Measurements from ENCODE around the gene SCART1. TPM values are rescaled to one million over a fixed set of nuclear protein-coding genes. Genes with fewer than 3 reads are reported as not detected.

The SCART1 gene
- total and polyA plus RNA-seq, 8 donors = 0.43 to 9.3 (median 5.9) TPM; not detected in 1

GRCh38 chr10:133441780-133442179 lies 12.0 kb upstream of the SCART1 start:
- no peaks in the 10 kb centered on the region for H3K4me1 ChIP-seq
- H3K27me3 ChIP-seq = no peaks in the 10 kb centered on the region
- no peaks in the 10 kb centered on the region for H3K36me3 ChIP-seq
- no peak overlapping the region for H3K27ac ChIP-seq
- peaks cover 6 to 17% (median 15%) of the 10 kb centered on the region in 4 donors for H3K9me3 ChIP-seq
- H3K4me3 ChIP-seq = no peak overlapping the region
- TF ChIP-seq POLR2A (IDR thresholded peaks at IDR 0.05) (no peak), POLR2AphosphoS5 (IDR thresholded peaks at IDR 0.05) (no peak), EP300 (IDR thresholded peaks at IDR 0.05) (no peak), CTCF (IDR thresholded peaks at IDR 0.05) (no peak)
- intact Hi-C loops (cut with DNase I; ENCODE audit: low total_unique reads) = no loop called here
- WGBS, 5 donors = 52 to 68% (median 60%) methylated on average over 9 to 12 of the region's 12 CpGs
- DNase-seq = peak; percentile 3 to 21

GRCh38 chr10:133442191-133442966 lies 11.4 kb upstream of the SCART1 start:
- TF ChIP-seq POLR2AphosphoS5 (IDR thresholded peaks at IDR 0.05) = no peak
- H3K27me3 ChIP-seq = no peaks in the 10 kb centered on the region
- peak; percentile 7 to 24 for DNase-seq
- WGBS, 5 donors = 77 to 86% (median 81%) methylated on average over 19 to 23 of the region's 23 CpGs
- intact Hi-C loops (cut with DNase I; ENCODE audit: low total_unique reads) = no loop called here
- peaks cover 8 to 23% (median 21%) of the 10 kb centered on the region in 4 donors for H3K9me3 ChIP-seq
- H3K4me3 ChIP-seq = no peak overlapping the region
- H3K4me1 ChIP-seq = no peaks in the 10 kb centered on the region
- no peaks in the 10 kb centered on the region for H3K36me3 ChIP-seq
- H3K27ac ChIP-seq = no peak overlapping the region

DNA sequence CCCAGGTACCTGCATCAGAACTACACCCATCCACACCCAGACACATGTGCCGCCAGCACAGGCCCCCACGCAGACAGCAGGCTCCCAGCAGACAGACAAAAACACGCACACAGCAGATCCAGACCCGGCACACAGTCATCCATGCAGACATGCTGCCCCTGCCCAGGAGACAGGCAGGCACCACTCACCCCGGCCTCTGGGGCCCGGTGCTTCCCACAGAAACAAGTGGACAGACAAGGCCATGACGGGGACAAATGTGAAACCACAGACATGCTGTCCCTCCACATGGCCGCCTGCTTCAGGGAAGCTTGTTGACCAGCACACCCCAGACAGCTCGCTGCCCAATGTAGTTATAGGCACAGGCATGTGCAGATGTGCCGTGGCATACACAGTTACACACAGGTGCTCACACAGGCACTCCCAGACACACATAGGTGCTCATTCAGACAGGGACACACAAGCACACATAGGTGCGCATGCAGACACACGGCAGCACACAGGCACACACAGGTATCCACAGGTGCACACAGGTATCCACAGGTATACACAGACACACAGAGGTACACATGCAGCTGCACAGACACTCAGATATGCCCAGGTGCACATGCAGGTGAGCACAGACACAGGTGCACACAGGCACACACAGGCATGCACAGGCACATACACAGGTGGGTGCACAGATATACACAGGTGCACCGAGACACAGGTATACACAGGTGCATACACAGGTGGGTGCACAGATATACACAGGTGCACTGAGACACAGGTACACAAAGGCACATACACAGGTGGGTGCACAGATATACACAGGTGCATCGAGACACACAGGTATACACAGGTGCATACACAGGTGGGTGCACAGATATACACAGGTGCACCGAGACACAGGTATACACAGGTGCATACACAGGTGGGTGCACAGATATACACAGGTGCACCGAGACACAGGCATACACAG lies 10.5 kb upstream of the SCART1 start:
- WGBS, 5 donors = 80 to 90% (median 87%) methylated on average over 14 to 16 of the region's 16 CpGs
- TF ChIP-seq EP300 (IDR thresholded peaks at IDR 0.05) (no peak), POLR2AphosphoS5 (IDR thresholded peaks at IDR 0.05) (no peak), POLR2A (IDR thresholded peaks at IDR 0.05) (no peak), CTCF (IDR thresholded peaks at IDR 0.05) (no peak)
- peaks cover 12 to 32% (median 29%) of the 10 kb centered on the region in 4 donors for H3K9me3 ChIP-seq
- H3K27me3 ChIP-seq = no peaks in the 10 kb centered on the region
- no peaks in the 10 kb centered on the region for H3K36me3 ChIP-seq
- no peak overlapping the region for H3K27ac ChIP-seq
- DNase-seq = peak in 1 of 2 donors; percentile 0
- intact Hi-C loops (cut with DNase I; ENCODE audit: low total_unique reads) = no loop called here
- H3K4me1 ChIP-seq = no peaks in the 10 kb centered on the region
- H3K4me3 ChIP-seq = no peak overlapping the region

GRCh38 chr10:133444342-133445267 lies 9.1 kb upstream of the SCART1 start:
- TF ChIP-seq POLR2A (IDR thresholded peaks at IDR 0.05) (no peak), POLR2AphosphoS5 (IDR thresholded peaks at IDR 0.05) (no peak), EP300 (IDR thresholded peaks at IDR 0.05) (no peak), CTCF (IDR thresholded peaks at IDR 0.05) (no peak)
- no peaks in the 10 kb centered on the region for H3K27me3 ChIP-seq
- no peak for DNase-seq
- no peak overlapping the region for H3K4me3 ChIP-seq
- H3K9me3 ChIP-seq = peaks cover 19 to 45% (median 38%) of the 10 kb centered on the region in 4 donors
- intact Hi-C loops (cut with DNase I; ENCODE audit: low total_unique reads) = no loop called here
- H3K36me3 ChIP-seq = no peaks in the 10 kb centered on the region
- no peaks in the 10 kb centered on the region for H3K4me1 ChIP-seq
- 78 to 90% (median 84%) methylated on average over 8 to 12 of the region's 12 CpGs for WGBS, 5 donors
- H3K27ac ChIP-seq = no peak overlapping the region

Measured in stomach (tissue), 9 donors.